K562 (cell line): Measurements from ENCODE around the gene ODF2. TPM values are rescaled to one million over a fixed set of nuclear protein-coding genes. Genes with fewer than 3 reads are reported as not detected.

Experiments used
- AFF4 ChIP-seq: sonication (generic); formaldehyde crosslinking; IDR thresholded peaks from 2 replicates; pipeline ENCODE4 v1.8.0; 2023; ENCODE audit warnings: mild to moderate bottlenecking, missing genetic modification reagents
- ATF4 ChIP-seq: fragments of 450-650 bp; formaldehyde crosslinking; IDR thresholded peaks from 2 replicates; pipeline ENCODE4 v1.4.0; 2022; ENCODE audit warnings: mild to moderate bottlenecking, moderate library complexity
- BCOR ChIP-seq: fragments of 450-650 bp; IDR thresholded peaks from 2 replicates; pipeline ENCODE4 v1.6.1; 2016
- GATAD2B ChIP-seq: fragments of 450-650 bp; IDR thresholded peaks from 2 replicates; pipeline ENCODE4 v1.6.1; 2017; ENCODE audit warnings: mild to moderate bottlenecking, borderline replicate concordance
- JUND ChIP-seq, 2 experiments: IDR thresholded peaks; 2 replicates in 1 of 2; 3 replicates in 1 of 2; pipeline ENCODE4 v1.6.1; 2011; ENCODE audit warnings: borderline replicate concordance in 2 of 2, low read depth in 2 of 2, low read length in 2 of 2, improper control_type of control experiment in 1 of 2, missing biosample characterization in 1 of 2, missing genetic modification characterization in 1 of 2, missing genetic modification reagents in 1 of 2
- MAFK ChIP-seq: IDR thresholded peaks from 2 replicates; pipeline ENCODE4 v1.6.1; 2011; ENCODE audit warnings: low read length, improper control_type of control experiment
- NFIC ChIP-seq: fragments of 450-650 bp; IDR thresholded peaks from 2 replicates; pipeline ENCODE4 v1.6.1; 2017; ENCODE audit warnings: mild to moderate bottlenecking, inconsistent platforms
- REST ChIP-seq, 2 experiments: fragments of 450-650 bp; formaldehyde crosslinking in 1 of 2; IDR thresholded peaks; 2 replicates each; pipeline versions ENCODE4 v1.4.0 to v1.6.1; 2014 to 2020; ENCODE audit warnings: mild to moderate bottlenecking in 2 of 2, borderline replicate concordance in 1 of 2, low read depth in 1 of 2
- SRSF7 ChIP-seq: fragments of 200-400 bp; formaldehyde crosslinking; optimal IDR thresholded peaks from 2 replicates; pipeline ENCODE3; 2017; ENCODE audit warnings: mild to moderate bottlenecking, low read depth, low read length
- VEZF1 ChIP-seq: fragments of 200-800 bp; sonication (Bioruptor generic); IDR thresholded peaks from 2 replicates; pipeline ENCODE4 v1.6.1; 2017; ENCODE audit warnings: missing genetic modification characterization, missing compliant biosample characterization
- ZNF263 ChIP-seq: sonication (generic); formaldehyde crosslinking; IDR thresholded peaks from 2 replicates; pipeline ENCODE4 v1.8.0; 2022; ENCODE audit warnings: mild to moderate bottlenecking, missing genetic modification reagents, borderline replicate concordance
- polyA plus RNA-seq, 8 experiments: library from polyadenylated mRNA; depleted of rRNA in 4 of 8; stranded (reverse) in 5 of 8; unstranded in 3 of 8; fragments of >200 nt; fragmentation: Nextera tagmentation in 2 of 8; fragmentation: Illumina TruSeq in 1 of 8; extraction: Ambion mirVana in 2 of 8; extraction: Trizol in 1 of 8; gene quantifications; 2 replicates each; pipeline versions ENCODE4 v1.2.1 to v1.2.3, GENCODE V29; 2011 to 2014; ENCODE audit warnings: inconsistent platforms in 1 of 8, missing spikeins in 1 of 8
- total RNA-seq, 7 experiments: library from RNA; depleted of rRNA in 6 of 7; stranded (reverse); fragments of >200 nt in 6 of 7; fragmentation: Illumina TruSeq in 2 of 7; extraction: Trizol in 2 of 7; gene quantifications; 2 replicates each; pipeline versions ENCODE4 v1.2.1 to v1.2.3, GENCODE V29; 2011 to 2021; ENCODE audit warnings: low replicate concordance in 1 of 7

The ODF2 gene
- total and polyA plus RNA-seq, 9 of the 15 experiments (the other 6 are each of a cell fraction or from before 2014, with no cell fraction given) = 16.5 to 83.2 (median 69.7) TPM

- TF ChIP-seq REST (IDR thresholded peaks at IDR 0.05; ENCODE audit: borderline replicate concordance) (peak; percentile 46; the same call in 1 of the 2 replicates), REST (CRISPR knock-in tag; IDR thresholded peaks at IDR 0.05; ENCODE audit: low read depth) (0 out of 2 replicates have a peak, but pooled peaks have one; percentile 20), GATAD2B (peak; percentile 100), JUND (IDR thresholded peaks at IDR 0.05; ENCODE audit: borderline replicate concordance, low read depth, low read length) (peak; percentile 23; the same call in 1 of the 2 replicates), JUND (tag; IDR thresholded peaks at IDR 0.05; ENCODE audit: borderline replicate concordance, low read depth, low read length) (peak; percentile 14; the same call in 1 of the 3 replicates), SRSF7 (no peak), ATF4 (CRISPR knock-in tag) (0 out of 2 replicates have a peak, but pooled peaks have one; percentile 20), AFF4 (no peak), BCOR (peak; percentile 50; the same call in 1 of the 2 replicates), NFIC (peak; percentile 76), VEZF1 (CRISPR knock-in tag) (peak; percentile 85), MAFK (no peak), ZNF263 (CRISPR knock-in tag) (peak; percentile 53; the same call in 1 of the 2 replicates)
Observed at GRCh38 chr9:128420060-128420650, 35.7 kb upstream of the ODF2 start (continued).
